Osteocyte (in vitro differentiated cells): ENCODE data around the gene LEPR. TPM values are rescaled to one million over a fixed set of nuclear protein-coding genes. Genes with fewer than 3 reads are reported as not detected.
A peak's percentile ranks its signal among the peaks of the same experiment; 100 is the strongest.

ENCODE experiments used
- DNase-seq: peaks from one replicate; pipeline ENCODE4 v3.0.0; 2021; ENCODE audit warnings: mixed read lengths; ENCODE audit not compliant: unreplicated experiment; ENCODE audit errors: extremely low spot score
- H3K27ac Mint-ChIP-seq: one replicate; pipeline ENCODE4 v1.8.0; 2021; ENCODE audit warnings: mild to moderate bottlenecking, mixed read lengths; ENCODE audit not compliant: unreplicated experiment
- H3K27me3 Mint-ChIP-seq: one replicate; pipeline ENCODE4 v1.8.0; 2021; ENCODE audit warnings: mixed read lengths; ENCODE audit not compliant: unreplicated experiment
- H3K36me3 Mint-ChIP-seq: one replicate; pipeline ENCODE4 v1.8.0; 2021; ENCODE audit warnings: mixed read lengths; ENCODE audit not compliant: unreplicated experiment
- H3K4me1 Mint-ChIP-seq: one replicate; pipeline ENCODE4 v1.8.0; 2021; ENCODE audit warnings: mixed read lengths; ENCODE audit not compliant: unreplicated experiment
- H3K4me3 Mint-ChIP-seq: one replicate; pipeline ENCODE4 v1.8.0; 2021; ENCODE audit warnings: mild to moderate bottlenecking, moderate library complexity, mixed read lengths; ENCODE audit not compliant: unreplicated experiment
- H3K9me3 Mint-ChIP-seq: one replicate; pipeline ENCODE4 v1.8.0; 2021; ENCODE audit warnings: mixed read lengths; ENCODE audit not compliant: unreplicated experiment
- total RNA-seq: library from RNA; stranded (reverse); gene quantifications from 2 replicates; pipeline ENCODE4 v1.2.1, GENCODE V29; 2021
- TF ChIP-seq, protein P1 (sequence below): fragments of 200-600 bp; sonication (generic); IDR thresholded peaks from 2 replicates; pipeline ENCODE4 v1.5.0; 2021; ENCODE audit warnings: antibody characterized with exemption, mild to moderate bottlenecking, moderate library complexity

The LEPR gene
- total RNA-seq, 1 donor from 2014 or later: 14.2 TPM

DNA sequence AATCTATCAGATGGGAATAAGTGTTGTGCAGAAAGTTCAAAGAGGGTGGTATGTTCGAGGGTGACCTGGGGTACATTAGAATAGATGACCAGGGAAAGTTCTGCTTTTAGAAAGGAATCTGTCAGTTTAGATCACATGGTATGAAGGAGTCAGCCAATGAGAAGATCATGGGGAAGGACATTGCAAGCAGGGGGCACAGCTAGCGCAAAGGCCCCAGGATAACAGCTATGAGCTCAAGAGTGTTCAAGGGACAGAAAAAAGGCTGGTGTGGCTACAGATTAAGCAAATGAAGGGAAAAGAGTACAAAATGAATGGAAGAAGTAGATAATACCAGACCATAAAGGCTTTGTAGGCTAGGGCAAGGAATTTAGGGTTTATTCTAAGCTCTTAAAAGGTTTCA is 8.6 kb downstream of the LEPR start:
- peaks cover 47% of the 10 kb centered on the region for H3K36me3 Mint-ChIP-seq
- no peaks in the 10 kb centered on the region for H3K27me3 Mint-ChIP-seq
- TF ChIP-seq, protein P1, sequence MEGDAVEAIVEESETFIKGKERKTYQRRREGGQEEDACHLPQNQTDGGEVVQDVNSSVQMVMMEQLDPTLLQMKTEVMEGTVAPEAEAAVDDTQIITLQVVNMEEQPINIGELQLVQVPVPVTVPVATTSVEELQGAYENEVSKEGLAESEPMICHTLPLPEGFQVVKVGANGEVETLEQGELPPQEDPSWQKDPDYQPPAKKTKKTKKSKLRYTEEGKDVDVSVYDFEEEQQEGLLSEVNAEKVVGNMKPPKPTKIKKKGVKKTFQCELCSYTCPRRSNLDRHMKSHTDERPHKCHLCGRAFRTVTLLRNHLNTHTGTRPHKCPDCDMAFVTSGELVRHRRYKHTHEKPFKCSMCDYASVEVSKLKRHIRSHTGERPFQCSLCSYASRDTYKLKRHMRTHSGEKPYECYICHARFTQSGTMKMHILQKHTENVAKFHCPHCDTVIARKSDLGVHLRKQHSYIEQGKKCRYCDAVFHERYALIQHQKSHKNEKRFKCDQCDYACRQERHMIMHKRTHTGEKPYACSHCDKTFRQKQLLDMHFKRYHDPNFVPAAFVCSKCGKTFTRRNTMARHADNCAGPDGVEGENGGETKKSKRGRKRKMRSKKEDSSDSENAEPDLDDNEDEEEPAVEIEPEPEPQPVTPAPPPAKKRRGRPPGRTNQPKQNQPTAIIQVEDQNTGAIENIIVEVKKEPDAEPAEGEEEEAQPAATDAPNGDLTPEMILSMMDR: no peak
- H3K4me1 Mint-ChIP-seq: peaks cover 41% of the 10 kb centered on the region
- peak overlapping the region; percentile 97 for H3K27ac Mint-ChIP-seq
- H3K4me3 Mint-ChIP-seq: no peak overlapping the region
- H3K9me3 Mint-ChIP-seq: no peaks in the 10 kb centered on the region
- DNase-seq: no peak

DNA sequence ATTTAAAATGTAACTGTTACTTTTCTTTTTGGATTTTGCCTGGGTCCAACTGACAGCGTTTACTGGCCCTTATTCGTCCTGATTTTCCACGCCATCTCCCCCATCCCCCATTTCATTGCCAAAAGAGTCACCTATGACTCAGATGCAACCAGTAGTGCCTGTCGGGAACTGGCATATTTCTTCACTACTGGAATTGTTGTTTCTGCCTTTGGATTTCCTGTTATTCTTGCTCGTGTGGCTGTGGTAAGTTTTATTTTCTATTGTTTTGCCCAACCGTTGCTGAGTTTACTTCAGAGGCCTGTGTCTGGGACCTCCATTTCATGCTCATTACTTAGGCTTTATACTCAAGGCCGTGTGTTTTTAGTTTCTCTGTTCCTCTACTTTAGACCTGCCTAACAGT is 9.3 kb downstream of the LEPR start:
- TF ChIP-seq, protein P1: no peak
- no peak for DNase-seq
- no peaks in the 10 kb centered on the region for H3K9me3 Mint-ChIP-seq
- H3K36me3 Mint-ChIP-seq: peaks cover 51% of the 10 kb centered on the region
- H3K27me3 Mint-ChIP-seq: no peaks in the 10 kb centered on the region
- peaks cover 44% of the 10 kb centered on the region for H3K4me1 Mint-ChIP-seq
- H3K27ac Mint-ChIP-seq: peak overlapping the region; percentile 97
- H3K4me3 Mint-ChIP-seq: peak overlapping the region; percentile 52

DNA sequence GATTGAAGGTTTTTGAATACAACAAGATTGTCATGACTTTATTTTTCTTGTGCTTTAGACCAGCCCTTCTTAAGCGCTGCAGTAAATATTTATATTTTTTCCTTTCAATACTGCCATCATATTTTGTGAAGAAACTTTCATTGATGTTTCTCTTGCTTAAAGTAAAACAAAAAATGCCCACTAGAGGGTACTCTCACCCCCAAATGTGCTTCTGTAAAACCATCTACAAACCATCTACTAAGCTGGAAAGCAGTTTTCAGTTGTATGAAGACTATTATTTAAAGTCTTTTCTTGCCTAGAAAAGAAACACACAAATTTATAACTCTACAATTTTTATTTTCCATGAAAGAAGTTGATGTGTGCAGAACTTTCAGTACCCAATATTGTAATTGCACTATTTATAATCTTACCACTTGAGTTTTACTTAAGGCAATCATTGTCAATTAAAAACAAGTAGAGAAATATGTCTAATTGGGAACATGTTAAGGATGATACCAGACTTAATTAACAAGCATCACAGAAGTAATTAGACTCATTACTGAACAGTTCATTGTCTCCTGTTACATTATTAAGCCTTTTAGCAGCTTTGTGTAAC is 10.7 kb downstream of the LEPR start:
- H3K36me3 Mint-ChIP-seq: peaks cover 42% of the 10 kb centered on the region
- no peaks in the 10 kb centered on the region for H3K27me3 Mint-ChIP-seq
- peak overlapping the region; percentile 97 for H3K27ac Mint-ChIP-seq
- no peak for DNase-seq
- no peak overlapping the region for H3K4me3 Mint-ChIP-seq
- H3K4me1 Mint-ChIP-seq: peaks cover 56% of the 10 kb centered on the region
- no peaks in the 10 kb centered on the region for H3K9me3 Mint-ChIP-seq
- TF ChIP-seq, protein P1: peak; percentile 76

DNA sequence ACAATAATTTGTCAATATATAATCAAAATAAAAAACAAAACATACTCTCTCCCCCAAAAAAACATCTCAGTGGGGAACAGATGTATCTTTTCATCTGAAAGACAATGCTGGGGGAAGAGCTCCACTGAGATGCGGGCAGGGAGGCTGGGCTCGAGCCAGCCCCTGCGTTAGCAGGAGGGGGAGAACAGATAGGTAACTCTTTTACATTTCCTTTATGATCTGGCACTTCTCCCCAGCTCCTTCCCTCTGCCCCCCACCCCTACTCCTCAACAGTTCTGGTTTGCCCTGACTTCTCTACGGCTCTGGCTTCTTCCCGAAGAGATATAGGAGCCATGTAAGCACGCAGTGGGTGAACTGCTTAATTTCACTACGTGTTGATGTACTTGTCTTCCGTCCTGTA is 12.4 kb downstream of the LEPR start:
- Mint-ChIP-seq H3K27me3 (no peaks in the 10 kb centered on the region), H3K9me3 (no peaks in the 10 kb centered on the region), H3K4me1 (peaks cover 59% of the 10 kb centered on the region), H3K4me3 (no peak overlapping the region), H3K36me3 (peaks cover 39% of the 10 kb centered on the region), H3K27ac (peak overlapping the region; percentile 20)
- TF ChIP-seq, protein P1: no peak
- DNase-seq: no peak

DNA sequence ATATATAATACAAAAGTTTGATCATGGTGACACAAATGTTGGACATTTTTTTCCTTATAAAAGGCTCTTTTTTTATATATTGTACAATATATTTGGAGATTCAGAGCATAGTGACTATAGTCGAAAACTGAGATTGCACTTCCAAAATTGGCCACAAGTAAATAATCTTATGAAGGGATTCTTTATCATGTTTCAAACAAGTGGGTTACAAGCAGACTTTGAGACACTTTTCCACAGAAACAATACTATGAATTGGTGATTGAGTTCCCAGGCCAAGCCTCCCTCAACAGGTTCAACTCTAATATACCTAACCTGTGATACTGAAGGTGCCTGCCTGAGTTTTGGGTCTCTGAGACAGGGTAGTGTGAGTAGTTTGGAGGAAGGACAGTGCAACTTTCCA is 13.8 kb downstream of the LEPR start:
- no peak overlapping the region for H3K27ac Mint-ChIP-seq

More for the DNA sequence above, 13.8 kb downstream of the LEPR start:
- Mint-ChIP-seq H3K9me3 (no peaks in the 10 kb centered on the region), H3K27me3 (no peaks in the 10 kb centered on the region), H3K4me1 (peaks cover 54% of the 10 kb centered on the region), H3K4me3 (no peak overlapping the region), H3K36me3 (peaks cover 35% of the 10 kb centered on the region)
- TF ChIP-seq, protein P1: peak; percentile 17
- DNase-seq: no peak
